IPS-20b (cell line): Measurements from ENCODE around the gene C11orf21.
"Not testable (repeated sequence)": the region's sequence is repeated elsewhere in the genome, so short reads cannot be mapped to it uniquely, and the experiment has no call there.

Experiments
- H3K27ac ChIP-seq: one replicate; pipeline ENCODE4 v1.5.1; 2013; ENCODE audit warnings: low read length
- H3K27me3 ChIP-seq: 2 replicates; pipeline ENCODE4 v1.6.1; 2013; ENCODE audit warnings: mild to moderate bottlenecking, low read length, inconsistent platforms; ENCODE audit not compliant: insufficient read depth
- H3K36me3 ChIP-seq: 2 replicates; pipeline ENCODE4 v1.6.1; 2013; ENCODE audit warnings: low read depth, mild to moderate bottlenecking, inconsistent platforms, low read length, moderate library complexity; ENCODE audit not compliant: insufficient read depth
- H3K4me1 ChIP-seq: 2 replicates; pipeline ENCODE4 v1.6.1; 2013; ENCODE audit warnings: mild to moderate bottlenecking, control low read depth, inconsistent platforms, low read length, moderate library complexity; ENCODE audit not compliant: insufficient read depth
- H3K4me3 ChIP-seq: 2 replicates; pipeline ENCODE4 v1.5.1; 2013; ENCODE audit warnings: mild to moderate bottlenecking, low read length, inconsistent platforms
- H3K9ac ChIP-seq: 2 replicates; pipeline ENCODE4 v1.6.1; 2013; ENCODE audit warnings: low read depth, mild to moderate bottlenecking, inconsistent platforms, low read length, moderate library complexity
- H3K9me3 ChIP-seq: 2 replicates; pipeline ENCODE4 v1.6.1; 2013; ENCODE audit warnings: mild to moderate bottlenecking, low read depth, low read length, inconsistent platforms; ENCODE audit not compliant: insufficient read depth

C11orf21 gene

GRCh38 chr11:2333486-2334205 lies 31.9 kb upstream of the C11orf21 start:
- H3K36me3 ChIP-seq, H3K4me1 ChIP-seq, H3K27me3 ChIP-seq, H3K27ac ChIP-seq, H3K4me3 ChIP-seq, H3K9me3 ChIP-seq, H3K9ac ChIP-seq: not testable (repeated sequence)

GRCh38 chr11:2332569-2332968 lies 30.9 kb upstream of the C11orf21 start:
- not testable (repeated sequence) for H3K4me3 ChIP-seq, H3K27ac ChIP-seq, H3K9me3 ChIP-seq, H3K36me3 ChIP-seq, H3K4me1 ChIP-seq, H3K9ac ChIP-seq, H3K27me3 ChIP-seq

GRCh38 chr11:2331404-2331803 lies 29.7 kb upstream of the C11orf21 start:
- no peak overlapping the region for H3K4me3 ChIP-seq
- no peaks in the 10 kb centered on the region for H3K36me3 ChIP-seq
- no peak overlapping the region for H3K9ac ChIP-seq
- no peaks in the 10 kb centered on the region for H3K27me3 ChIP-seq
- peaks cover 3% of the 10 kb centered on the region for H3K9me3 ChIP-seq
- H3K4me1 ChIP-seq = no peaks in the 10 kb centered on the region
- H3K27ac ChIP-seq = no peak overlapping the region

- H3K27me3 ChIP-seq = no peaks in the 10 kb centered on the region
Observed at GRCh38 chr11:2330696-2331095, 29.0 kb upstream of the C11orf21 start.

DNA sequence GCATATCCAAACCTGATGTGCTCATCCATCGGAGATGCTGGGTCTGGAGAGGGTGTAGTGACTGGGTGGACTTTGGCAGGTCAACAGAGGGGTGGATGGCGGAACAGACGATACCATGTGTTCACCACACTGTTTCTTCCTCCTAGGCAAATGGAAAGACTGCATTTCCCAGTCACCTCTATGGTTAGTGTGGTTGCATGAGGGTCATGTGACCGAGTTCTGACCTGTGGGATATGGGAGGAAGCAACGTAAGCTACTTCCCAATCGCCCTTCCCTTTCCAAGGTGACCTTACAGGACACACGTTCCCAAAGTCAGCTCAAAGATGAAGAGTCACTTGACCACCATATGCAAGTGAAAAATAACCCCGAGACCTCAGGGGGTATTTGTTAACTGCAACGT lies 27.8 kb upstream of the C11orf21 start:
- H3K36me3 ChIP-seq = no peaks in the 10 kb centered on the region
- H3K27ac ChIP-seq = no peak overlapping the region
- peaks cover 3% of the 10 kb centered on the region for H3K9me3 ChIP-seq
- no peaks in the 10 kb centered on the region for H3K27me3 ChIP-seq
- no peaks in the 10 kb centered on the region for H3K4me1 ChIP-seq
- H3K4me3 ChIP-seq = no peak overlapping the region
- no peak overlapping the region for H3K9ac ChIP-seq

More at GRCh38 chr11:2330696-2331095, 29.0 kb upstream of the C11orf21 start:
- H3K9ac ChIP-seq = no peak overlapping the region
- H3K27ac ChIP-seq = no peak overlapping the region
- H3K4me3 ChIP-seq = no peak overlapping the region
- H3K36me3 ChIP-seq = no peaks in the 10 kb centered on the region
- peaks cover 3% of the 10 kb centered on the region for H3K9me3 ChIP-seq
- no peaks in the 10 kb centered on the region for H3K4me1 ChIP-seq

- H3K36me3 ChIP-seq = no peaks in the 10 kb centered on the region
- no peaks in the 10 kb centered on the region for H3K27me3 ChIP-seq
- H3K9me3 ChIP-seq = peaks cover 3% of the 10 kb centered on the region
- H3K4me3 ChIP-seq = no peak overlapping the region
- no peak overlapping the region for H3K27ac ChIP-seq
- H3K4me1 ChIP-seq = no peaks in the 10 kb centered on the region
- no peak overlapping the region for H3K9ac ChIP-seq
Observed at GRCh38 chr11:2328656-2329354, 27.1 kb upstream of the C11orf21 start.

- no peaks in the 10 kb centered on the region for H3K4me1 ChIP-seq
- H3K36me3 ChIP-seq = no peaks in the 10 kb centered on the region
- no peak overlapping the region for H3K4me3 ChIP-seq
- no peaks in the 10 kb centered on the region for H3K27me3 ChIP-seq
- peaks cover 3% of the 10 kb centered on the region for H3K9me3 ChIP-seq
- H3K27ac ChIP-seq = no peak overlapping the region
- no peak overlapping the region for H3K9ac ChIP-seq
Observed at GRCh38 chr11:2328021-2328420, 26.3 kb upstream of the C11orf21 start.

GRCh38 chr11:2327032-2327431 lies 25.3 kb upstream of the C11orf21 start:
- H3K27me3 ChIP-seq = no peaks in the 10 kb centered on the region
- H3K9me3 ChIP-seq = peaks cover 3% of the 10 kb centered on the region
- H3K27ac ChIP-seq = no peak overlapping the region
- no peak overlapping the region for H3K4me3 ChIP-seq
- H3K4me1 ChIP-seq = no peaks in the 10 kb centered on the region
- H3K9ac ChIP-seq = no peak overlapping the region
- no peaks in the 10 kb centered on the region for H3K36me3 ChIP-seq

DNA sequence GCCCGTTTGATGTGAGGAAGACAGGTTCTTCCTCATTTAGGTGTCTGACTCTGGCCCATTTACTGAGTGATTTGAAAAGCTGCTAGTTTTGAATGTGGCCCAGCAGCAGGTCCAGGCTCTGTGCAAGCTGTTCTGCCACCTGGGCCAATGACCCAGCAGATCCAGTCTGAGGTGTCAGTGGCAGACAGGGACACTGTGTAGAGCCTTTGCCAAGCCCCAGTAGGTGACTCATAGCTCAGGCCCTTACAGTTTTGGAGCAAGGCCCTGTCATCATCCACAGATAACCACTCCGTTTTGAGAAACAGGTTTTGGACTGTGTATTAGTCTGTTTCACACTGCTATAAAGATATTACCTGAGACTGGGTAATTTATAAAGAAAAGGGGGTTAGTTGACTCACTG lies 24.0 kb upstream of the C11orf21 start:
- Histone ChIP-seq H3K9ac (no peak overlapping the region), H3K9me3 (peaks cover 3% of the 10 kb centered on the region; the same call in 1 of the 2 replicates), H3K4me1 (no peaks in the 10 kb centered on the region), H3K27me3 (no peaks in the 10 kb centered on the region), H3K4me3 (no peak overlapping the region), H3K36me3 (no peaks in the 10 kb centered on the region), H3K27ac (no peak overlapping the region)

DNA sequence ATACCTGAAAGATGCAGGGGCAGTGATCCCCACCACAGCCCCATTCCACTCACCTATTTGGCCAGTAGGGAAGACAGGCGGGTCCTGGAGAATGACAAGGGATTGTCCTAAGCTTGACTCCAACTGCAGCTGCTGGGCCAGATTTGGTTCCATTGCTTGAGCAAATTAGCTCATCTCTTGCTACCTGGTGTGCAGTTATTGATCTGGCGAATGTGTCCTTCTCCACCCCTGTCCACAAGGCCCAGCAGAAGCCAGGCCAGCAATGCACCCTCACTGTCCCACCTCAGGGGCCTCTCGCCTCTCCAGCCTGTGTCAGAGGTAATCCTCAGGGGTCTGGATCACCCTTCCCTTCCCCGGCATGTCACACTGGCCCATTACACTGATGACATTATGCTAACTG lies 23.4 kb upstream of the C11orf21 start:
- Histone ChIP-seq H3K9me3 (peaks cover 3% of the 10 kb centered on the region; the same call in 1 of the 2 replicates), H3K36me3 (no peaks in the 10 kb centered on the region), H3K9ac (no peak overlapping the region), H3K27ac (no peak overlapping the region), H3K4me1 (no peaks in the 10 kb centered on the region), H3K4me3 (no peak overlapping the region), H3K27me3 (no peaks in the 10 kb centered on the region)

- Histone ChIP-seq H3K27ac (no peak overlapping the region), H3K4me1 (no peaks in the 10 kb centered on the region), H3K27me3 (no peaks in the 10 kb centered on the region), H3K36me3 (no peaks in the 10 kb centered on the region), H3K9me3 (no peaks in the 10 kb centered on the region), H3K4me3 (no peak overlapping the region), H3K9ac (no peak overlapping the region; the same call in 1 of the 2 replicates)
Observed at GRCh38 chr11:2321311-2321683, 19.6 kb upstream of the C11orf21 start.

DNA sequence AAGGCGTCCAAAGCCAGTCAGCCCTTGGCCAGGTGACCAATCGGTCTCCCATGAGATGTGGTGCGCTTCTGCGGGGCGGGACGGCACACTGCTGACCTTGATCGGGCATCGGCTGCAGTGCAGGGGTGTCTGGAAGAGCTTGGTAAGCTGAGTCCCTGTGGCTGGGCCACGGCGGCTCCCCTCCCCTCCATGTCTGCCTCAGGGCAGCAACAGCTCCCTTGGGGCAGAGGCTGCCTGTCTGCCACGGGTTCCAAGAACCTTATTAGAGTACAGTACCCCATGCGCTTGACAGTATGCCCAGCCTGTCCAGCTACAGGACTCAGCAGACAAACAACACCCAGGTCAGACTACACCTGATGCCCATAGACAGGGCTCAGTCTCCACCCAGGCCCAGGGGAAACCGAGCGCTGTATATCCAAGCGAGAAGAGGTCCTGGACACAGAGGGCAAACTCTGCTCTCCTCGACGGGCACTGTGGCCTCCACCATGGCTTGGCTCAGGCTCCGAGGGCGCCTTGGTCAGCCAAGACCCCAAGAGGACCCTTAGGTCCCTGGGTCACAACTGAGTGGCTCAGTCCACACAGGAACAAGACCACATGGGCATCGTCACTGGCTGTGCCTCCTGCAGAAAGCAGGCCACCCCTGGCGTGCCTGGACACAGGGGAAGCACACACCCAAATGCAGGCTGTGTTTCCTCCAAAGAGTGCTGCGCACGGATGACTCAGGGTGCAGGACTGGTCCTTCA lies 19.0 kb upstream of the C11orf21 start:
- Histone ChIP-seq H3K36me3 (no peaks in the 10 kb centered on the region), H3K27ac (no peak overlapping the region)

More for the DNA sequence above, 19.0 kb upstream of the C11orf21 start:
- Histone ChIP-seq H3K9me3 (no peaks in the 10 kb centered on the region), H3K4me3 (no peak overlapping the region), H3K4me1 (no peaks in the 10 kb centered on the region), H3K9ac (no peak overlapping the region), H3K27me3 (no peaks in the 10 kb centered on the region)
